H1 (cell line): ENCODE measurements around the gene QSOX1. TPM values are rescaled to one million over a fixed set of nuclear protein-coding genes. Genes with fewer than 3 reads are reported as not detected.

Experiments used
- CTCF ChIA-PET: fragments of 300-600 bp; sonication (Branson Sonifier 250); formaldehyde crosslinking; loops from one replicate; lab custom pipeline; 2021; ENCODE audit not compliant: partially characterized antibody; lab: Charles Lee
- POLR2A ChIA-PET: fragments of 300-600 bp; sonication (Branson Sonifier 250); formaldehyde crosslinking; loops from one replicate; lab custom pipeline; 2021; ENCODE audit warnings: inconsistent platforms; ENCODE audit not compliant: partially characterized antibody; lab: Charles Lee
- DNase-seq, 2 experiments: peaks; one replicate each; pipeline versions ENCODE4 v3.0.0 to v3.0.0-alpha.2; 2010 to 2022; ENCODE audit warnings: low spot score in 2 of 2, low read depth in 1 of 2, mixed read lengths in 1 of 2
- FAIRE-seq: peaks from 2 replicates; lab custom pipeline; 2011; peaks lifted over from hg19 to GRCh38; lab: Jason Lieb, UNC
- H2AFZ ChIP-seq: 2 replicates; pipeline ENCODE4 v1.8.1; 2012; ENCODE audit warnings: low read length, inconsistent platforms
- H2AK5ac ChIP-seq: 2 replicates; pipeline ENCODE4 v1.6.1; 2013; ENCODE audit warnings: low read depth, low read length
- H2BK120ac ChIP-seq: replicated peaks from 2 replicates; pipeline ENCODE3; 2013; ENCODE audit warnings: low read depth, low read length, inconsistent platforms
- H2BK12ac ChIP-seq: 2 replicates; pipeline ENCODE4 v1.6.1; 2013; ENCODE audit warnings: low read depth, low read length
- H2BK15ac ChIP-seq: 2 replicates; pipeline ENCODE4 v1.6.1; 2013; ENCODE audit warnings: low read length
- H2BK20ac ChIP-seq: 2 replicates; pipeline ENCODE4 v1.6.1; 2013; ENCODE audit warnings: low read length
- H2BK5ac ChIP-seq: 2 replicates; pipeline ENCODE4 v1.6.1; 2013; ENCODE audit warnings: low read depth, low read length
- H3K14ac ChIP-seq: 2 replicates; pipeline ENCODE4 v1.6.1; 2013; ENCODE audit warnings: inconsistent platforms; ENCODE audit not compliant: insufficient read length
- H3K18ac ChIP-seq: 2 replicates; pipeline ENCODE4 v1.6.1; 2013; ENCODE audit warnings: low read length; ENCODE audit errors: extremely low read depth
- H3K23ac ChIP-seq: 2 replicates; pipeline ENCODE4 v1.6.1; 2013; ENCODE audit warnings: inconsistent platforms; ENCODE audit not compliant: insufficient read length
- H3K23me2 ChIP-seq: 2 replicates; pipeline ENCODE4 v1.6.1; 2013; ENCODE audit warnings: low read depth, low read length
- H3K27ac ChIP-seq: 2 replicates; pipeline ENCODE4 v1.6.1; 2011; ENCODE audit warnings: low read depth, low read length, inconsistent platforms
- H3K27me3 ChIP-seq, 4 experiments: replicated peaks in 1 of 4; 1 replicate in 1 of 4; 2 replicates in 3 of 4; pipeline versions ENCODE4 v1.6.1 to v1.8.1; 2011 to 2013; ENCODE audit warnings: low read length in 3 of 4, mild to moderate bottlenecking in 3 of 4, inconsistent platforms in 2 of 4, mixed read lengths in 2 of 4, moderate library complexity in 1 of 4; ENCODE audit not compliant: control insufficient read depth in 3 of 4, insufficient read depth in 3 of 4; ENCODE audit errors: extremely low read depth in 1 of 4
- H3K36me3 ChIP-seq, 4 experiments: 2 replicates each; pipeline versions ENCODE4 v1.6.1 to v1.8.1; 2011 to 2013; ENCODE audit warnings: mild to moderate bottlenecking in 4 of 4, low read length in 3 of 4, moderate library complexity in 2 of 4, control low read depth in 1 of 4, inconsistent platforms in 1 of 4; ENCODE audit not compliant: insufficient read depth in 4 of 4, control insufficient read depth in 2 of 4
- H3K4ac ChIP-seq: replicated peaks from 2 replicates; pipeline ENCODE3; 2013; ENCODE audit warnings: low read length, low read depth, mixed read lengths, inconsistent platforms; ENCODE audit not compliant: insufficient read length
- H3K4me1 ChIP-seq, 4 experiments: replicated peaks in 1 of 4; 1 replicate in 1 of 4; 2 replicates in 3 of 4; pipeline versions ENCODE4 v1.6.1 to v1.8.1; 2011 to 2013; ENCODE audit warnings: low read length in 3 of 4, inconsistent platforms in 2 of 4, mixed read lengths in 1 of 4; ENCODE audit not compliant: insufficient read depth in 4 of 4, control insufficient read depth in 3 of 4
- H3K4me2 ChIP-seq, 2 experiments: 2 replicates each; pipeline versions ENCODE4 v1.6.1 to v1.8.1; 2011 to 2013; ENCODE audit warnings: low read depth in 2 of 2, low read length in 2 of 2, control low read depth in 1 of 2, inconsistent platforms in 1 of 2, mild to moderate bottlenecking in 1 of 2; ENCODE audit not compliant: insufficient read depth in 1 of 2
- H3K4me3 ChIP-seq, 4 experiments: fragments of 200-600, 300-600 bp in 1 of 4; sonication (generic), shearing (Covaris generic), sonication (Bioruptor Twin) in 1 of 4; 2 replicates each; pipeline versions ENCODE4 v1.5.1 to v1.8.1; 2011 to 2016; ENCODE audit warnings: low read length in 4 of 4, low read depth in 3 of 4, control low read depth in 2 of 4, inconsistent platforms in 2 of 4, mild to moderate bottlenecking in 2 of 4, mixed read lengths in 1 of 4, moderate library complexity in 1 of 4; ENCODE audit not compliant: insufficient read depth in 2 of 4; ENCODE audit errors: extremely low read depth in 1 of 4
- H3K56ac ChIP-seq: replicated peaks from 2 replicates; pipeline ENCODE3; 2013; ENCODE audit warnings: low read depth, mild to moderate bottlenecking, mixed read lengths, low read length, inconsistent platforms; ENCODE audit not compliant: insufficient read length
- H3K79me1 ChIP-seq: 2 replicates; pipeline ENCODE4 v1.6.1; 2013; ENCODE audit warnings: low read depth, low read length, control low read depth
- H3K79me2 ChIP-seq, 2 experiments: 2 replicates each; pipeline versions ENCODE4 v1.6.1 to v1.8.1; 2012 to 2013; ENCODE audit warnings: low read length in 2 of 2, mild to moderate bottlenecking in 2 of 2, inconsistent platforms in 1 of 2; ENCODE audit not compliant: insufficient read depth in 2 of 2, control insufficient read depth in 1 of 2
- H3K9ac ChIP-seq, 4 experiments: replicated peaks in 1 of 4; 1 replicate in 1 of 4; 2 replicates in 3 of 4; pipeline versions ENCODE4 v1.6.1 to v1.8.1; 2011 to 2013; ENCODE audit warnings: low read depth in 3 of 4, low read length in 3 of 4, control low read depth in 2 of 4, mild to moderate bottlenecking in 2 of 4, moderate library complexity in 2 of 4, inconsistent platforms in 1 of 4; ENCODE audit errors: extremely low read depth in 1 of 4
- H3K9me3 ChIP-seq, 2 experiments: 2 replicates each; pipeline versions ENCODE4 v1.6.1 to v1.8.1; 2012 to 2013; ENCODE audit warnings: mild to moderate bottlenecking in 2 of 2, moderate library complexity in 2 of 2, control low read depth in 1 of 2, inconsistent platforms in 1 of 2, low read depth in 1 of 2, low read length in 1 of 2, mixed read lengths in 1 of 2; ENCODE audit not compliant: insufficient read depth in 2 of 2
- H4K20me1 ChIP-seq, 2 experiments: replicated peaks in 1 of 2; 2 replicates each; pipeline versions ENCODE3 to v1.8.1; 2011 to 2013; ENCODE audit warnings: inconsistent platforms in 2 of 2, low read length in 2 of 2, mild to moderate bottlenecking in 1 of 2; ENCODE audit not compliant: insufficient read depth in 2 of 2, control insufficient read depth in 1 of 2
- H4K5ac ChIP-seq: 2 replicates; pipeline ENCODE4 v1.6.1; 2013; ENCODE audit warnings: low read length, low read depth, mixed read lengths, inconsistent platforms; ENCODE audit not compliant: insufficient read length
- H4K8ac ChIP-seq: 2 replicates; pipeline ENCODE4 v1.8.0; 2013; ENCODE audit warnings: mild to moderate bottlenecking, moderate library complexity, low read length, inconsistent platforms; ENCODE audit not compliant: insufficient read depth; ENCODE audit errors: extremely low read depth
- H4K91ac ChIP-seq: replicated peaks from 2 replicates; pipeline ENCODE3; 2013; ENCODE audit warnings: low read length, mixed read lengths, inconsistent platforms; ENCODE audit not compliant: insufficient read length
- ASH2L ChIP-seq: fragments of 200-600, 300-600 bp; sonication (generic); IDR thresholded peaks from one replicate; pipeline ENCODE4 v1.7.1; 2017; ENCODE audit warnings: low read length
- CEBPB ChIP-seq: IDR thresholded peaks from 2 replicates; pipeline ENCODE4 v1.6.1; 2012; ENCODE audit warnings: low read depth, low read length
- CHD1 ChIP-seq: IDR thresholded peaks from 2 replicates; pipeline ENCODE4 v1.6.1; 2012; ENCODE audit warnings: low read depth, low read length, improper control_type of control experiment
- KDM1A ChIP-seq: fragments of 200-600, 300-600 bp; sonication (generic); IDR thresholded peaks from 2 replicates; pipeline ENCODE4 v1.7.1; 2016; ENCODE audit warnings: mild to moderate bottlenecking, low read length, borderline replicate concordance
- SP1 ChIP-seq: IDR thresholded peaks from 2 replicates; pipeline ENCODE4 v1.6.1; 2011; ENCODE audit warnings: low read depth, low read length
- WGBS, 2 experiments: shearing (Covaris generic) in 1 of 2; methylation state at CpG; one replicate each; pipeline versions ENCODE4 v1.1.6 to v1.1.7; 2013 to 2015; ENCODE audit warnings: low lambda C conversion rate in 2 of 2, mixed read lengths in 2 of 2, inconsistent platforms in 1 of 2, low coverage in 1 of 2, missing lambda C conversion rate in 1 of 2; ENCODE audit not compliant: insufficient replicate concordance in 2 of 2, insufficient coverage in 1 of 2, insufficient read length in 1 of 2; ENCODE audit errors: extremely low coverage in 1 of 2, missing lambda C conversion rate in 1 of 2; 5-methylcytosine and 5-hydroxymethylcytosine counted together
- polyA plus RNA-seq, 7 experiments: library from polyadenylated mRNA; depleted of rRNA in 3 of 7; stranded (reverse) in 5 of 7; unstranded in 2 of 7; fragments of >200 nt in 5 of 7; fragments of 200-250 nt in 2 of 7; gene quantifications; 1 replicate in 5 of 7; 2 replicates in 1 of 7; 4 replicates in 1 of 7; pipeline versions ENCODE4 v1.2.1 to v1.2.3, GENCODE V29; 2011 to 2013; ENCODE audit warnings: missing spikeins in 2 of 7, mixed read lengths in 2 of 7
- total RNA-seq: library from RNA; stranded (reverse); fragmentation: NEBNext Ultra II Directional; extraction: Animal tissue kit (Norgen Biotek cat#: 25700); gene quantifications from 2 replicates; pipeline ENCODE4 v1.2.1, GENCODE V29; 2021

QSOX1 gene
- total and polyA plus RNA-seq, 2 of the 8 experiments (the other 6 are each of a cell fraction or from before 2014, with no cell fraction given) = 97.7 to 123 TPM

- Histone ChIP-seq H2BK20ac (no peak overlapping the region), H2BK15ac (no peak overlapping the region), H3K9ac (no peak overlapping the region), H3K14ac (no peak overlapping the region), H3K23ac (no peak overlapping the region), H3K4me1 (no peaks in the 10 kb centered on the region), H2BK120ac (no peak overlapping the region), H3K18ac (no peak overlapping the region), H3K23me2 (no peaks in the 10 kb centered on the region), H4K8ac (no peak overlapping the region), H3K4me2 (no peak overlapping the region), H3K27ac (no peak overlapping the region), H2AFZ (peak overlapping the region; percentile 55; the same call in 1 of the 2 replicates), H2AK5ac (no peak overlapping the region), H3K4ac (no peak overlapping the region), H4K91ac (no peak overlapping the region), H3K79me2 (no peaks in the 10 kb centered on the region), H2BK5ac (no peak overlapping the region), H3K36me3 (no peaks in the 10 kb centered on the region), H4K20me1 (no peaks in the 10 kb centered on the region), H3K79me1 (no peaks in the 10 kb centered on the region), H3K27me3 (no peaks in the 10 kb centered on the region), H4K5ac (no peak overlapping the region), H3K56ac (no peak overlapping the region)
- ChIA-PET CTCF (interaction anchor here (0.6 to 2.0 kb wide), 8 partner anchors 11 to 1970 kb away, joined by 3 to 8 read pairs (median 3); no protein-coding TSS in a partner anchor), POLR2A (interaction anchor here (1.0 kb wide), 1 partner anchor 10 kb away, joined by 3 read pairs; no protein-coding TSS in a partner anchor)
- DNase-seq = no peak
- 81% methylated on average over 6 of the region's 6 CpGs; no CpG with 5 or more reads in 1 of the 2 experiments for WGBS, 2 experiments
- TF ChIP-seq CEBPB (no peak), SP1 (no peak), CHD1 (no peak), ASH2L (no peak), KDM1A (no peak)
- TF ChIP-seq, all 59 proteins: peak for 0
- no peak overlapping the region for H3K4me3 ChIP-seq
- H2BK12ac ChIP-seq = no peak overlapping the region
- FAIRE-seq = no peak
- no peaks in the 10 kb centered on the region for H3K9me3 ChIP-seq
These were observed 9.9 kb upstream of the QSOX1 start for GRCh38 chr1:180144659-180145357.
